Measurements from ENCODE around the gene FIG4.

- TF ChIP-seq EZH2 (IDR thresholded peaks at IDR 0.05) = no peak
- TF ChIP-seq POLR2AphosphoS5 (IDR thresholded peaks at IDR 0.05; ENCODE audit: borderline replicate concordance, low read depth, low read length) = no peak
Measured at GRCh38 chr6:109801794-109802193, 110.7 kb downstream of the FIG4 start.

Data from SK-N-MC (cell line).